HUES6 (cell line): ENCODE data around the gene BDH2.

Source experiments
- H3K27ac ChIP-seq: 2 replicates; pipeline ENCODE4 v1.7.0; 2013; ENCODE audit warnings: low read depth, mild to moderate bottlenecking, low read length, inconsistent platforms
- H3K27me3 ChIP-seq: 2 replicates; pipeline ENCODE4 v1.6.1; 2013; ENCODE audit warnings: low read length; ENCODE audit not compliant: control insufficient read depth, insufficient read depth
- H3K36me3 ChIP-seq: 2 replicates; pipeline ENCODE4 v1.6.1; 2013; ENCODE audit warnings: low read length; ENCODE audit not compliant: control insufficient read depth, insufficient read depth
- H3K4me1 ChIP-seq: 2 replicates; pipeline ENCODE4 v1.6.1; 2013; ENCODE audit warnings: low read length; ENCODE audit not compliant: control insufficient read depth, insufficient read depth
- H3K4me3 ChIP-seq: 2 replicates; pipeline ENCODE4 v1.5.1; 2013; ENCODE audit warnings: low read depth, low read length
- H3K9ac ChIP-seq: one replicate; pipeline ENCODE4 v1.6.1; 2013; ENCODE audit warnings: mild to moderate bottlenecking, low read length
- H3K9me3 ChIP-seq: 2 replicates; pipeline ENCODE4 v1.6.1; 2013; ENCODE audit warnings: low read depth, low read length; ENCODE audit not compliant: control insufficient read depth, insufficient read depth

Gene BDH2

GRCh38 chr4:103052779-103053178 lies 46.9 kb downstream of the BDH2 start:
- no peak overlapping the region for H3K27ac ChIP-seq

GRCh38 chr4:103052145-103052544 lies 47.5 kb downstream of the BDH2 start:
- H3K36me3 ChIP-seq, result no peaks in the 10 kb centered on the region
- no peak overlapping the region for H3K27ac ChIP-seq
- H3K4me1 ChIP-seq, result no peaks in the 10 kb centered on the region
- no peaks in the 10 kb centered on the region for H3K27me3 ChIP-seq
- no peaks in the 10 kb centered on the region for H3K9me3 ChIP-seq
- H3K4me3 ChIP-seq, result no peak overlapping the region
- H3K9ac ChIP-seq, result no peak overlapping the region

More at GRCh38 chr4:103052779-103053178, 46.9 kb downstream of the BDH2 start:
- Histone ChIP-seq H3K9me3 (no peaks in the 10 kb centered on the region), H3K4me1 (no peaks in the 10 kb centered on the region), H3K9ac (no peak overlapping the region), H3K4me3 (no peak overlapping the region), H3K36me3 (no peaks in the 10 kb centered on the region), H3K27me3 (no peaks in the 10 kb centered on the region)

GRCh38 chr4:103050736-103051436 lies 48.7 kb downstream of the BDH2 start:
- no peaks in the 10 kb centered on the region for H3K4me1 ChIP-seq
- H3K9ac ChIP-seq, result no peak overlapping the region
- no peak overlapping the region for H3K4me3 ChIP-seq
- no peaks in the 10 kb centered on the region for H3K9me3 ChIP-seq
- no peaks in the 10 kb centered on the region for H3K27me3 ChIP-seq
- no peaks in the 10 kb centered on the region for H3K36me3 ChIP-seq
- H3K27ac ChIP-seq, result no peak overlapping the region

- Histone ChIP-seq H3K27ac (no peak overlapping the region), H3K27me3 (no peaks in the 10 kb centered on the region), H3K9me3 (no peaks in the 10 kb centered on the region), H3K36me3 (no peaks in the 10 kb centered on the region), H3K4me1 (no peaks in the 10 kb centered on the region), H3K9ac (no peak overlapping the region), H3K4me3 (no peak overlapping the region)
These were observed 53.0 kb downstream of the BDH2 start for GRCh38 chr4:103046416-103047290.

- H3K36me3 ChIP-seq, result no peaks in the 10 kb centered on the region
- H3K4me1 ChIP-seq, result no peaks in the 10 kb centered on the region
- no peak overlapping the region for H3K4me3 ChIP-seq
- no peak overlapping the region for H3K9ac ChIP-seq
- H3K27ac ChIP-seq, result no peak overlapping the region
- H3K9me3 ChIP-seq, result no peaks in the 10 kb centered on the region
- no peaks in the 10 kb centered on the region for H3K27me3 ChIP-seq
These were observed 55.5 kb downstream of the BDH2 start for GRCh38 chr4:103044183-103044582.

GRCh38 chr4:103036169-103036568 lies 63.5 kb downstream of the BDH2 start:
- Histone ChIP-seq H3K4me3 (no peak overlapping the region), H3K27ac (no peak overlapping the region), H3K36me3 (no peaks in the 10 kb centered on the region), H3K9me3 (no peaks in the 10 kb centered on the region), H3K4me1 (no peaks in the 10 kb centered on the region), H3K9ac (no peak overlapping the region), H3K27me3 (no peaks in the 10 kb centered on the region)

GRCh38 chr4:103032574-103032973 lies 67.1 kb downstream of the BDH2 start:
- no peaks in the 10 kb centered on the region for H3K9me3 ChIP-seq
- H3K9ac ChIP-seq, result no peak overlapping the region
- H3K4me3 ChIP-seq, result no peak overlapping the region
- no peaks in the 10 kb centered on the region for H3K27me3 ChIP-seq
- H3K36me3 ChIP-seq, result no peaks in the 10 kb centered on the region
- no peak overlapping the region for H3K27ac ChIP-seq
- H3K4me1 ChIP-seq, result no peaks in the 10 kb centered on the region

GRCh38 chr4:103030791-103031190 lies 68.8 kb downstream of the BDH2 start:
- H3K36me3 ChIP-seq, result no peaks in the 10 kb centered on the region
- H3K27ac ChIP-seq, result no peak overlapping the region
- H3K4me1 ChIP-seq, result no peaks in the 10 kb centered on the region
- H3K4me3 ChIP-seq, result no peak overlapping the region
- no peaks in the 10 kb centered on the region for H3K9me3 ChIP-seq
- H3K9ac ChIP-seq, result no peak overlapping the region
- H3K27me3 ChIP-seq, result no peaks in the 10 kb centered on the region

GRCh38 chr4:103029300-103029699 lies 70.3 kb downstream of the BDH2 start:
- Histone ChIP-seq H3K27ac (no peak overlapping the region), H3K9me3 (no peaks in the 10 kb centered on the region), H3K36me3 (no peaks in the 10 kb centered on the region), H3K9ac (no peak overlapping the region), H3K27me3 (no peaks in the 10 kb centered on the region), H3K4me1 (no peaks in the 10 kb centered on the region), H3K4me3 (no peak overlapping the region)
